GM06990 (cell line): ENCODE measurements around the gene TEX47.

ENCODE experiments used
- DNase-seq: peaks from one replicate; pipeline ENCODE4 v3.0.0-alpha.2; 2011; ENCODE audit not compliant: insufficient read length; ENCODE audit errors: extremely low read depth
- H3K27me3 ChIP-seq: replicated peaks from 2 replicates; pipeline ENCODE4 v1.6.0; 2011; ENCODE audit warnings: low read length; ENCODE audit not compliant: control insufficient read depth, insufficient read depth
- H3K36me3 ChIP-seq: 2 replicates; pipeline ENCODE4 v1.5.1; 2011; ENCODE audit warnings: low read length; ENCODE audit not compliant: control insufficient read depth, insufficient read depth
- H3K4me3 ChIP-seq: replicated peaks from 2 replicates; pipeline ENCODE4 v1.5.1; 2011; ENCODE audit warnings: low read depth, mild to moderate bottlenecking, control low read depth, low read length
- CTCF ChIP-seq: IDR thresholded peaks from 2 replicates; pipeline ENCODE4 v1.5.1; 2011; ENCODE audit warnings: low read length, control low read depth, mild to moderate bottlenecking, inconsistent platforms; ENCODE audit not compliant: insufficient read depth, poor library complexity, severe bottlenecking

The TEX47 gene

GRCh38 chr7:88787777-88788176 is 7.8 kb downstream of the TEX47 start:
- no peak overlapping the region for H3K4me3 ChIP-seq
- no peak for TF ChIP-seq CTCF
- no peak for DNase-seq
- H3K36me3 ChIP-seq, result no peaks in the 10 kb centered on the region
- no peaks in the 10 kb centered on the region for H3K27me3 ChIP-seq

- no peak overlapping the region for H3K4me3 ChIP-seq
- no peak for DNase-seq
- no peaks in the 10 kb centered on the region for H3K27me3 ChIP-seq
- no peak for TF ChIP-seq CTCF
- H3K36me3 ChIP-seq, result no peaks in the 10 kb centered on the region
Measured at GRCh38 chr7:88775838-88776237, 19.7 kb downstream of the TEX47 start.

GRCh38 chr7:88772776-88773175 is 22.8 kb downstream of the TEX47 start:
- TF ChIP-seq CTCF, result no peak
- H3K36me3 ChIP-seq, result no peaks in the 10 kb centered on the region
- no peak overlapping the region for H3K4me3 ChIP-seq
- no peaks in the 10 kb centered on the region for H3K27me3 ChIP-seq
- no peak for DNase-seq

- DNase-seq, result no peak
- Histone ChIP-seq H3K4me3 (no peak overlapping the region), H3K27me3 (no peaks in the 10 kb centered on the region), H3K36me3 (no peaks in the 10 kb centered on the region)
- no peak for TF ChIP-seq CTCF
Measured at GRCh38 chr7:88771417-88771816, 24.1 kb downstream of the TEX47 start.

GRCh38 chr7:88761779-88762178 is 33.8 kb downstream of the TEX47 start:
- DNase-seq, result no peak
- no peaks in the 10 kb centered on the region; the same call in 1 of the 2 replicates for H3K27me3 ChIP-seq
- H3K4me3 ChIP-seq, result no peak overlapping the region
- TF ChIP-seq CTCF, result no peak
- no peaks in the 10 kb centered on the region for H3K36me3 ChIP-seq

- Histone ChIP-seq H3K4me3 (no peak overlapping the region), H3K36me3 (no peaks in the 10 kb centered on the region), H3K27me3 (no peaks in the 10 kb centered on the region; the same call in 1 of the 2 replicates)
Measured at GRCh38 chr7:88760136-88760515, 35.4 kb downstream of the TEX47 start.

More at GRCh38 chr7:88760136-88760515, 35.4 kb downstream of the TEX47 start:
- no peak for DNase-seq
- no peak for TF ChIP-seq CTCF
